CD4-positive, alpha-beta memory T cell (primary cell): ENCODE results near the gene RNU6-9. TPM values are rescaled to one million over a fixed set of nuclear protein-coding genes. Genes with fewer than 3 reads are reported as not detected.

Source experiments
- CTCF ChIA-PET: fragments of 350-600 bp; sonication (Branson Sonifier 250); formaldehyde crosslinking; loops from one replicate; lab custom pipeline; 2021; ENCODE audit warnings: inconsistent platforms; ENCODE audit not compliant: partially characterized antibody; lab: Charles Lee
- POLR2A ChIA-PET: fragments of 350-600 bp; sonication (Branson Sonifier 250); formaldehyde crosslinking; loops from one replicate; lab custom pipeline; 2021; ENCODE audit not compliant: partially characterized antibody; lab: Charles Lee
- DNase-seq, 5 donors: peaks; one replicate each; pipeline versions ENCODE4 v3.0.0 to v3.0.0-alpha.2; 2020 to 2022; ENCODE audit warnings: mixed read lengths in 1 of 5
- H3K27ac ChIP-seq: one replicate; pipeline ENCODE4 v1.7.0; 2013; ENCODE audit warnings: low read depth, low read length
- H3K27me3 ChIP-seq: 2 replicates; pipeline ENCODE4 v1.7.0; 2013; ENCODE audit warnings: mild to moderate bottlenecking, low read length, moderate library complexity; ENCODE audit not compliant: insufficient read depth
- H3K36me3 ChIP-seq: 2 replicates; pipeline ENCODE4 v1.7.0; 2013; ENCODE audit warnings: mild to moderate bottlenecking, low read length, moderate library complexity; ENCODE audit not compliant: insufficient read depth
- H3K4me1 ChIP-seq: 2 replicates; pipeline ENCODE4 v1.7.0; 2013; ENCODE audit warnings: mild to moderate bottlenecking, low read length, moderate library complexity; ENCODE audit not compliant: insufficient read depth
- H3K4me3 ChIP-seq, 2 donors: one replicate each; pipeline ENCODE4 v1.7.0; 2013; ENCODE audit warnings: low read length in 2 of 2, mild to moderate bottlenecking in 1 of 2
- H3K9me3 ChIP-seq, 2 donors: one replicate each; pipeline ENCODE4 v1.7.0; 2013; ENCODE audit warnings: low read length in 2 of 2, control low read depth in 1 of 2; ENCODE audit not compliant: control insufficient read depth in 1 of 2
- H3K27ac Mint-ChIP-seq, 7 donors: one replicate each; pipeline ENCODE4 v1.8.0; 2020 to 2021; ENCODE audit warnings: mixed read lengths in 7 of 7, mild to moderate bottlenecking in 6 of 7, inconsistent platforms in 3 of 7, moderate library complexity in 3 of 7
- H3K27me3 Mint-ChIP-seq, 2 donors: one replicate each; pipeline ENCODE4 v1.8.0; 2020 to 2021; ENCODE audit warnings: mixed read lengths in 2 of 2
- H3K36me3 Mint-ChIP-seq, 2 donors: one replicate each; pipeline ENCODE4 v1.8.0; 2020 to 2021; ENCODE audit warnings: mixed read lengths in 2 of 2, inconsistent platforms in 1 of 2, mild to moderate bottlenecking in 1 of 2
- H3K4me1 Mint-ChIP-seq, 4 donors: one replicate each; pipeline ENCODE4 v1.8.0; 2020 to 2021; ENCODE audit warnings: mixed read lengths in 4 of 4, mild to moderate bottlenecking in 1 of 4
- H3K4me3 Mint-ChIP-seq, 8 donors: one replicate each; pipeline ENCODE4 v1.8.0; 2020 to 2021; ENCODE audit warnings: mixed read lengths in 8 of 8, mild to moderate bottlenecking in 7 of 8, moderate library complexity in 6 of 8, inconsistent platforms in 3 of 8
- H3K9me3 Mint-ChIP-seq, 8 donors: one replicate each; pipeline ENCODE4 v1.8.0; 2020 to 2021; ENCODE audit warnings: mixed read lengths in 8 of 8, mild to moderate bottlenecking in 5 of 8, inconsistent platforms in 3 of 8, moderate library complexity in 1 of 8
- intact Hi-C: fragments of 100-400 bp; cut with micrococcal nuclease; formaldehyde crosslinking; loops from one replicate; pipeline ENCODE4 v1.15.1; 2023
- polyA plus RNA-seq, 2 donors: library from polyadenylated mRNA; unstranded; fragments of 300-500 nt; fragmentation: Illumina TruSeq; gene quantifications; one replicate each; pipeline ENCODE4 v1.2.3, GENCODE V29; 2021
- total RNA-seq, 2 experiments: library from RNA; stranded (reverse); gene quantifications; one replicate each; pipeline ENCODE4 v1.2.3, GENCODE V29; 2021

The RNU6-9 gene
- total and polyA plus RNA-seq, 4 experiments from 2014 or later = not detected

DNA sequence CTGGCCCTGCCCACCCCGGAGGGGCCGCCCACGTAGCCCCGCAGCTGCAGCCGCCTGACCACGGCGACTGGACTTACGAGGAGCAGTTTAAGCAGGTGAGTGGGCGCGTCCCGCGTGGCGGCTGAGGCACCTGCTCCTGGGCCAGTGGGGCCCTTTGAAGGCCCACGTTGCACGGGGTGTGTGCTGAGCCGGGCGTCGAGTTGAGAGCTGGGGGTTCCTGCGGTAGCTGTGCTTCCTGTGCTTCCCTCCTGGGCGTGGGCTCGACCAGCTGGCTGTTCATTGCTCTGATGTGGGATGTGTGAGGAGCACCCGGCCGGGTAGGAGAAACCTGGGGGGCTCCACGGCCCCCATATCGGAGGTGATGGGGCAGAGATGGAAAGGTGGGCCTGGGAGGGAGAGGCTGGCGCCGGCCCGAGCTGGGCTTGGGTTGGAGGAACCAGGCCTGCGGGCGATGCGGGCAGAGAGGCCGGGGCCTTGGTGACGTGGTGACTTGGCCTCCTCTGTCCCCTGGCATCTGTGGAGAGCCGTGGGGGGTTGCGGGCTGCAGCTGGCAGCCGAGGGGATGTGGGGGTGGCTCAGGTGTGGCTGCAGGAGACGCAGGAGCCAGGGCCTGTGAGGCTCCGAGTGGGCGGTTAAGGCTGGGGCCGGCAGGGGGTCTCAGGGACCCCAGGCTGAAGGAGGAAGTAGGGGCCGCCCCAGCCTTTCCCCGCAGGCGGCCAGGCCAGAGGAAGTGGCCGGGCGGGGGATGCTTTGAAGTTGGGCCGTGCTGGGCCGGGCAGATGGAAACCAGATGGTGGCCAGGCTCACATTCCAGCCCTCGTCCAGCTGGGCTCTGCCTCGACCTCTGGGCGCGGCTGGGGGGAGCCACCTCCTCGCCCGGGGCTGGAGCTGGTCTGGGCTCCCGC, 39.6 kb downstream of the RNU6-9 start:
- no peak overlapping the region for H3K4me3 ChIP-seq
- H3K4me3 Mint-ChIP-seq = peak overlapping the region in 7 of 8 donors; percentile 57 to 92 (median 82)
- intact Hi-C loops = no loop called here
- DNase-seq = peak in 4 of 5 donors; percentile 44 to 57 (median 52)
- ChIA-PET CTCF (interaction anchor here (1.3 kb wide), 1 partner anchor 181 kb away, joined by 3 read pairs; no protein-coding TSS in a partner anchor), POLR2A (interaction anchor here (0.6 to 1.7 kb wide), 4 partner anchors 9 to 49 kb away, joined by 3 to 7 read pairs (median 4); no protein-coding TSS in a partner anchor)
- H3K36me3 Mint-ChIP-seq = peaks cover 0 to 1% of the 10 kb centered on the region in 2 donors
- no peaks in the 10 kb centered on the region for H3K36me3 ChIP-seq
- H3K4me1 ChIP-seq = peaks cover 27% of the 10 kb centered on the region
- peaks cover 0 to 2% (median 0%) of the 10 kb centered on the region in 8 donors for H3K9me3 Mint-ChIP-seq
- no peaks in the 10 kb centered on the region for H3K9me3 ChIP-seq
- peaks cover 4 to 25% (median 13%) of the 10 kb centered on the region in 4 donors for H3K4me1 Mint-ChIP-seq
- H3K27me3 Mint-ChIP-seq = no peaks in the 10 kb centered on the region
- H3K27ac Mint-ChIP-seq = peak overlapping the region in 5 of 7 donors; percentile 19 to 89 (median 72)
- H3K27me3 ChIP-seq = no peaks in the 10 kb centered on the region
- no peak overlapping the region for H3K27ac ChIP-seq

DNA sequence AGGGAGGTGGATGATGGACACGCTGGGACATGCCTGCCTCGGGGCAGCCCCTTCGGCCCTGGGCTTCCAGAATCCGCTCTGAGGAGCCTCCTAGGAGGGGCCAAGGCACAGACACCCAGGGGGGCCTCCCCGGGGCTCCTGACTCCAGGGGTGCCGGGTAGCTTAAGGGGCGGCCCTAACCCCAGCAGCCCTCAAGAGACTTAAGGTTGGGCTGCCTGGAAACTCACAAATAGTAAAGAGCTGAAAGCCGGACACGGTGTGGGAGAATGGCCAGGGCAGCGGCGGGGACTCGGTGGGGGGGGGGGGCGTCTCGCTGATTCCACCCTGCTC, 40.2 kb downstream of the RNU6-9 start:
- Mint-ChIP-seq H3K36me3 (peaks cover 0 to 1% of the 10 kb centered on the region in 2 donors), H3K4me3 (peak overlapping the region in 2 of 8 donors; percentile 20 to 52), H3K9me3 (peaks cover 0 to 2% (median 0%) of the 10 kb centered on the region in 8 donors), H3K4me1 (peaks cover 6 to 29% (median 16%) of the 10 kb centered on the region in 4 donors), H3K27me3 (no peaks in the 10 kb centered on the region), H3K27ac (no peak overlapping the region)
- Histone ChIP-seq H3K27me3 (no peaks in the 10 kb centered on the region), H3K4me1 (peaks cover 27% of the 10 kb centered on the region), H3K9me3 (no peaks in the 10 kb centered on the region), H3K27ac (no peak overlapping the region), H3K4me3 (no peak overlapping the region), H3K36me3 (no peaks in the 10 kb centered on the region)
- POLR2A ChIA-PET = interaction anchor here (1.5 to 1.7 kb wide), 2 partner anchors 10 to 19 kb away, joined by 3 to 7 read pairs; no protein-coding TSS in a partner anchor
- CTCF ChIA-PET = interaction anchor here (1.3 to 2.9 kb wide), 2 partner anchors 11 to 180 kb away, joined by 3 to 8 read pairs; no protein-coding TSS in a partner anchor
- intact Hi-C loops = no loop called here
- DNase-seq = no peak

DNA sequence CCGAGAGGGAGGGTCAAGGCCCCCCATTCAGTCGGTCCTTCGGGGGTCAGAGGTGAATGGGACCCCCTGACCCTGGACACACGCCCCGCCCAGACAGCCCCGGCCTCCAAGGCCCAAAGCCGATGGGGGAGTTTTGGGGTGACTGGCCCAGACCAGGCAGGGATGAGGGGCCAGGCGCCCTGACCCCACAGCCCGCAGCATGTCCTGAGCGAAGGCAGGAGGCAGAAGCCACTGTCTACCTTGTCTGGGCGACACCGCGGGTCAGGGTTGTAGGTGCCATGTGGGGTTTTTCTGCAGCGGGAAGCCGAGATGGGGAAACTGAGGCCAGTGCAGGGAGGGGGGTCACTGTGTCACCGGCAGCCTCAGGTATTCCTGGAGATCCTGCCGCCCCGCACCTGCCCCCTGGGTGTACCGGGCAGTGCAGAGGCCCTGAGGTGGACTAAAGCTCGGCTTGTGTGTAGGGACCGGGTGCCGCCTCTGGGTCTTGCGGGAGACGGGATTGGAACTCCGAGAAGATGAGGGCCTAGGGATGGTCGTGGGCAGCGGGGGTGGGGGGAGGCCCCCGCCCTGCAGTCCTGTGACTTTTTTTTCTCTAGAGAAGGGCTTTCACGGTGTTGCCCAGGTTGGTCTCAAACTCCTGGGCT, 41.0 kb downstream of the RNU6-9 start:
- H3K4me1 ChIP-seq = peaks cover 27% of the 10 kb centered on the region
- H3K27ac ChIP-seq = no peak overlapping the region
- CTCF ChIA-PET = interaction anchor here (2.9 kb wide), 1 partner anchor 12 kb away, joined by 8 read pairs; no protein-coding TSS in a partner anchor
- H3K4me3 ChIP-seq = no peak overlapping the region
- H3K9me3 Mint-ChIP-seq = peaks cover 0 to 2% (median 0%) of the 10 kb centered on the region in 8 donors
- no peak for DNase-seq
- H3K36me3 ChIP-seq = no peaks in the 10 kb centered on the region
- H3K27me3 Mint-ChIP-seq = no peaks in the 10 kb centered on the region
- no peak overlapping the region for H3K4me3 Mint-ChIP-seq
- H3K27ac Mint-ChIP-seq = no peak overlapping the region
- no peaks in the 10 kb centered on the region for H3K27me3 ChIP-seq
- intact Hi-C loops = no loop called here
- H3K36me3 Mint-ChIP-seq = peaks cover 0 to 1% of the 10 kb centered on the region in 2 donors
- no peaks in the 10 kb centered on the region for H3K9me3 ChIP-seq
- POLR2A ChIA-PET = no interaction called here
- H3K4me1 Mint-ChIP-seq = peaks cover 6 to 29% (median 17%) of the 10 kb centered on the region in 4 donors

DNA sequence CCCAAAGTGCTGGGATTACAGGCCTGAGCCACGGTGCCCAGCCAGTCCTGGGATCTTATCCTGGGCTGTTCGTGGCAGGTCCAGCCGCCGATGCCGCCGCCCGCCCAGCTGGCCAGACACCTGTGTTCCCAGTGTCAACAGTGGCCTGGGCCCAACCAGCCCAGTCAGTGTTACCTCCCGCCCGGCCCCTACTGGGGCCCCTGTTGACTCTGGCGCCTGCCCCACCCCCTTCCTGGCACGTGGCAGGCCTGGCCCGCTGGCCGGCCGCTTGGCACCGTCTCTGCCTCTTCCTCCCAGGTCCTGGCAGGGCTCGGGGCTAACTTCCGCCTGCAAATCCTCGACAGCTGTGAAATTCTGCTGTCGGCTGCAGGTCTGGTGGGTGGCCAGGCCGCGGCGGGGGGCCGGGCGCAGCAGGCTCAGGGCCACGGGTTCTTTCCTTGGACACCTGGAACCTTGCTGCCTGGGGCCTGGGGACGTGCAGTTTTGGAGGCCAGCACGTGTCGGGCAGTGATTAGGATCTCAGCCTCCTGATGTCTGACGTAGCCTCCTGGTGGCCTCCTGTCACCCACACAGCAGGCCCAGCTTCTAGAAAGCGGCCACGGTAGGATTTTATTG, 41.7 kb downstream of the RNU6-9 start:
- ChIA-PET POLR2A (interaction anchor here (0.8 kb wide), 1 partner anchor 49 kb away, joined by 3 read pairs; the partner anchor contains the start of gene WDR18), CTCF (interaction anchor here (1.2 to 2.9 kb wide), 2 partner anchors 12 to 49 kb away, joined by 3 to 8 read pairs; partner anchors contain the start of gene WDR18)
- no peaks in the 10 kb centered on the region for H3K9me3 ChIP-seq
- H3K4me3 Mint-ChIP-seq = no peak overlapping the region
- no peaks in the 10 kb centered on the region for H3K36me3 ChIP-seq
- H3K27me3 Mint-ChIP-seq = no peaks in the 10 kb centered on the region
- H3K27me3 ChIP-seq = no peaks in the 10 kb centered on the region
- no peak overlapping the region for H3K4me3 ChIP-seq
- H3K27ac ChIP-seq = no peak overlapping the region
- intact Hi-C loops = no loop called here
- peaks cover 6 to 31% (median 20%) of the 10 kb centered on the region in 4 donors for H3K4me1 Mint-ChIP-seq
- peaks cover 0 to 2% (median 0%) of the 10 kb centered on the region in 8 donors for H3K9me3 Mint-ChIP-seq
- H3K4me1 ChIP-seq = peaks cover 27% of the 10 kb centered on the region
- peaks cover 0 to 1% of the 10 kb centered on the region in 2 donors for H3K36me3 Mint-ChIP-seq
- no peak overlapping the region for H3K27ac Mint-ChIP-seq
- DNase-seq = no peak

DNA sequence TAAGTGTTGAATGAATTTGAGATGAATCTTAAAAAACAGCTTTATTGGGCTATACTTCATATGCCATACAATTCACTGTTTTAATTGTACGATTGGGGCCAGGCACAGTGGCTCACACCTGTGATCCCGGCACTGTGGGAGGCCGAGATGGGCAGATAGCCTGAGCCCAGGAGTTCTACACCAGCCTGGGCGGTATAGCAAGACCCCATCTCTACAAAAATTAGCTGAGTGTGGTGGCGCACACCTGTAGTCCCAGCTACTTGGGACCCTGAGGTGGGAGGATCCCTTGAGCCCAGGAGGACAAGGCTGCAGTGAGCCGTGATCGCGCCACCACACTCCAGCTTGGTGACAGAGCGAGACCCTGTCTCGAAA, 42.9 kb downstream of the RNU6-9 start:
- Mint-ChIP-seq H3K4me1 (peaks cover 9 to 37% (median 26%) of the 10 kb centered on the region in 4 donors), H3K4me3 (no peak overlapping the region), H3K27ac (no peak overlapping the region), H3K27me3 (no peaks in the 10 kb centered on the region), H3K9me3 (peaks cover 0 to 2% (median 0%) of the 10 kb centered on the region in 8 donors), H3K36me3 (peaks cover 0 to 1% of the 10 kb centered on the region in 2 donors)
- Histone ChIP-seq H3K9me3 (no peaks in the 10 kb centered on the region), H3K4me3 (no peak overlapping the region), H3K27me3 (no peaks in the 10 kb centered on the region), H3K4me1 (peaks cover 37% of the 10 kb centered on the region), H3K36me3 (no peaks in the 10 kb centered on the region), H3K27ac (no peak overlapping the region)
- POLR2A ChIA-PET = interaction anchor here (1.3 to 1.9 kb wide), 2 partner anchors 11 to 62 kb away, joined by 3 to 6 read pairs; no protein-coding TSS in a partner anchor
- CTCF ChIA-PET = interaction anchor here (2.9 kb wide), 1 partner anchor 13 kb away, joined by 8 read pairs; no protein-coding TSS in a partner anchor
- intact Hi-C loops = no loop called here
- no peak for DNase-seq

DNA sequence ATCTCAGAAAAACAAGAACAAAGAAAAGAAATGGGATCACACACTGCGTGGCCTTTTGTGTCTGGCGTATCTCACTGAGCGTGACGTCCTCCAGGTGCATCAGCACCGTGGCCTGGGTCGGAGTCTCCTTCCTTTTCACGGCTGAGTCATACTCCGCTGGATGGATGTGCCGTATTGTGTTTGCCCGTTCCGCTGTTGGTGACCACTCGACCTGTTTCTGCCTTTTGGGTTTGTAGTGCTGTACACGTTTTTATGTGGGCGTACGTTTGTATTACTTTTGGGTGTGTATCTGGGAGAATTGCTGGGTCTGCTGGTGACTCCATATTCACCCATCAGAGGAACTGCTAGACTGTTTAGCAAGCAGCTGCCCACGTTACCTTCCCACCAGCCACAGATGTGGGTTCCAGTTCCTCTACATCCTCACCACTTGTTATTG, 44.0 kb downstream of the RNU6-9 start:
- Mint-ChIP-seq H3K9me3 (peaks cover 0 to 2% (median 0%) of the 10 kb centered on the region in 8 donors), H3K4me1 (peaks cover 14 to 38% (median 29%) of the 10 kb centered on the region in 4 donors), H3K27me3 (no peaks in the 10 kb centered on the region), H3K4me3 (peak overlapping the region in 4 of 8 donors; percentile 13 to 77 (median 36)), H3K27ac (peak overlapping the region in 6 of 7 donors; percentile 22 to 86 (median 62)), H3K36me3 (peaks cover 0 to 1% of the 10 kb centered on the region in 2 donors)
- H3K4me1 ChIP-seq = peaks cover 38% of the 10 kb centered on the region
- no peaks in the 10 kb centered on the region for H3K9me3 ChIP-seq
- H3K27me3 ChIP-seq = no peaks in the 10 kb centered on the region
- no peak overlapping the region for H3K4me3 ChIP-seq
- H3K36me3 ChIP-seq = no peaks in the 10 kb centered on the region
- no peak overlapping the region for H3K27ac ChIP-seq
- intact Hi-C loops = no loop called here
- ChIA-PET POLR2A (interaction anchor here (1.9 kb wide), 1 partner anchor 13 kb away, joined by 6 read pairs; no protein-coding TSS in a partner anchor), CTCF (interaction anchor here (1.5 to 1.8 kb wide), 2 partner anchors 13 to 47 kb away, joined by 5 to 6 read pairs; partner anchors contain the start of gene WDR18)
- DNase-seq = peak in 4 of 5 donors; percentile 35 to 57 (median 50)
